H1 (cell line): Measurements from ENCODE around the gene SLC3A2. TPM values are rescaled to one million over a fixed set of nuclear protein-coding genes. Genes with fewer than 3 reads are reported as not detected.

Source experiments
- CTCF ChIA-PET: fragments of 300-600 bp; sonication (Branson Sonifier 250); formaldehyde crosslinking; loops from one replicate; lab custom pipeline; 2021; ENCODE audit not compliant: partially characterized antibody; lab: Charles Lee
- POLR2A ChIA-PET: fragments of 300-600 bp; sonication (Branson Sonifier 250); formaldehyde crosslinking; loops from one replicate; lab custom pipeline; 2021; ENCODE audit warnings: inconsistent platforms; ENCODE audit not compliant: partially characterized antibody; lab: Charles Lee
- DNase-seq, 2 experiments: peaks; one replicate each; pipeline versions ENCODE4 v3.0.0 to v3.0.0-alpha.2; 2010 to 2022; ENCODE audit warnings: low spot score in 2 of 2, low read depth in 1 of 2, mixed read lengths in 1 of 2
- FAIRE-seq: peaks from 2 replicates; lab custom pipeline; 2011; peaks lifted over from hg19 to GRCh38; lab: Jason Lieb, UNC
- H2AFZ ChIP-seq: 2 replicates; pipeline ENCODE4 v1.8.1; 2012; ENCODE audit warnings: low read length, inconsistent platforms
- H2AK5ac ChIP-seq: 2 replicates; pipeline ENCODE4 v1.6.1; 2013; ENCODE audit warnings: low read depth, low read length
- H2BK120ac ChIP-seq: replicated peaks from 2 replicates; pipeline ENCODE3; 2013; ENCODE audit warnings: low read depth, low read length, inconsistent platforms
- H2BK12ac ChIP-seq: 2 replicates; pipeline ENCODE4 v1.6.1; 2013; ENCODE audit warnings: low read depth, low read length
- H2BK15ac ChIP-seq: 2 replicates; pipeline ENCODE4 v1.6.1; 2013; ENCODE audit warnings: low read length
- H2BK20ac ChIP-seq: 2 replicates; pipeline ENCODE4 v1.6.1; 2013; ENCODE audit warnings: low read length
- H2BK5ac ChIP-seq: 2 replicates; pipeline ENCODE4 v1.6.1; 2013; ENCODE audit warnings: low read depth, low read length
- H3K14ac ChIP-seq: 2 replicates; pipeline ENCODE4 v1.6.1; 2013; ENCODE audit warnings: inconsistent platforms; ENCODE audit not compliant: insufficient read length
- H3K18ac ChIP-seq: 2 replicates; pipeline ENCODE4 v1.6.1; 2013; ENCODE audit warnings: low read length; ENCODE audit errors: extremely low read depth
- H3K23ac ChIP-seq: 2 replicates; pipeline ENCODE4 v1.6.1; 2013; ENCODE audit warnings: inconsistent platforms; ENCODE audit not compliant: insufficient read length
- H3K23me2 ChIP-seq: 2 replicates; pipeline ENCODE4 v1.6.1; 2013; ENCODE audit warnings: low read depth, low read length
- H3K27ac ChIP-seq: 2 replicates; pipeline ENCODE4 v1.6.1; 2011; ENCODE audit warnings: low read depth, low read length, inconsistent platforms
- H3K27me3 ChIP-seq, 4 experiments: replicated peaks in 1 of 4; 1 replicate in 1 of 4; 2 replicates in 3 of 4; pipeline versions ENCODE4 v1.6.1 to v1.8.1; 2011 to 2013; ENCODE audit warnings: low read length in 3 of 4, mild to moderate bottlenecking in 3 of 4, inconsistent platforms in 2 of 4, mixed read lengths in 2 of 4, moderate library complexity in 1 of 4; ENCODE audit not compliant: control insufficient read depth in 3 of 4, insufficient read depth in 3 of 4; ENCODE audit errors: extremely low read depth in 1 of 4
- H3K36me3 ChIP-seq, 4 experiments: 2 replicates each; pipeline versions ENCODE4 v1.6.1 to v1.8.1; 2011 to 2013; ENCODE audit warnings: mild to moderate bottlenecking in 4 of 4, low read length in 3 of 4, moderate library complexity in 2 of 4, control low read depth in 1 of 4, inconsistent platforms in 1 of 4; ENCODE audit not compliant: insufficient read depth in 4 of 4, control insufficient read depth in 2 of 4
- H3K4ac ChIP-seq: replicated peaks from 2 replicates; pipeline ENCODE3; 2013; ENCODE audit warnings: low read length, low read depth, mixed read lengths, inconsistent platforms; ENCODE audit not compliant: insufficient read length
- H3K4me1 ChIP-seq, 4 experiments: replicated peaks in 1 of 4; 1 replicate in 1 of 4; 2 replicates in 3 of 4; pipeline versions ENCODE4 v1.6.1 to v1.8.1; 2011 to 2013; ENCODE audit warnings: low read length in 3 of 4, inconsistent platforms in 2 of 4, mixed read lengths in 1 of 4; ENCODE audit not compliant: insufficient read depth in 4 of 4, control insufficient read depth in 3 of 4
- H3K4me2 ChIP-seq, 2 experiments: 2 replicates each; pipeline versions ENCODE4 v1.6.1 to v1.8.1; 2011 to 2013; ENCODE audit warnings: low read depth in 2 of 2, low read length in 2 of 2, control low read depth in 1 of 2, inconsistent platforms in 1 of 2, mild to moderate bottlenecking in 1 of 2; ENCODE audit not compliant: insufficient read depth in 1 of 2
- H3K4me3 ChIP-seq, 4 experiments: fragments of 200-600, 300-600 bp in 1 of 4; sonication (generic), shearing (Covaris generic), sonication (Bioruptor Twin) in 1 of 4; 2 replicates each; pipeline versions ENCODE4 v1.5.1 to v1.8.1; 2011 to 2016; ENCODE audit warnings: low read length in 4 of 4, low read depth in 3 of 4, control low read depth in 2 of 4, inconsistent platforms in 2 of 4, mild to moderate bottlenecking in 2 of 4, mixed read lengths in 1 of 4, moderate library complexity in 1 of 4; ENCODE audit not compliant: insufficient read depth in 2 of 4; ENCODE audit errors: extremely low read depth in 1 of 4
- H3K56ac ChIP-seq: replicated peaks from 2 replicates; pipeline ENCODE3; 2013; ENCODE audit warnings: low read depth, mild to moderate bottlenecking, mixed read lengths, low read length, inconsistent platforms; ENCODE audit not compliant: insufficient read length
- H3K79me1 ChIP-seq: 2 replicates; pipeline ENCODE4 v1.6.1; 2013; ENCODE audit warnings: low read depth, low read length, control low read depth
- H3K79me2 ChIP-seq, 2 experiments: 2 replicates each; pipeline versions ENCODE4 v1.6.1 to v1.8.1; 2012 to 2013; ENCODE audit warnings: low read length in 2 of 2, mild to moderate bottlenecking in 2 of 2, inconsistent platforms in 1 of 2; ENCODE audit not compliant: insufficient read depth in 2 of 2, control insufficient read depth in 1 of 2
- H3K9ac ChIP-seq, 4 experiments: replicated peaks in 1 of 4; 1 replicate in 1 of 4; 2 replicates in 3 of 4; pipeline versions ENCODE4 v1.6.1 to v1.8.1; 2011 to 2013; ENCODE audit warnings: low read depth in 3 of 4, low read length in 3 of 4, control low read depth in 2 of 4, mild to moderate bottlenecking in 2 of 4, moderate library complexity in 2 of 4, inconsistent platforms in 1 of 4; ENCODE audit errors: extremely low read depth in 1 of 4
- H3K9me3 ChIP-seq, 2 experiments: 2 replicates each; pipeline versions ENCODE4 v1.6.1 to v1.8.1; 2012 to 2013; ENCODE audit warnings: mild to moderate bottlenecking in 2 of 2, moderate library complexity in 2 of 2, control low read depth in 1 of 2, inconsistent platforms in 1 of 2, low read depth in 1 of 2, low read length in 1 of 2, mixed read lengths in 1 of 2; ENCODE audit not compliant: insufficient read depth in 2 of 2
- H4K20me1 ChIP-seq, 2 experiments: replicated peaks in 1 of 2; 2 replicates each; pipeline versions ENCODE3 to v1.8.1; 2011 to 2013; ENCODE audit warnings: inconsistent platforms in 2 of 2, low read length in 2 of 2, mild to moderate bottlenecking in 1 of 2; ENCODE audit not compliant: insufficient read depth in 2 of 2, control insufficient read depth in 1 of 2
- H4K5ac ChIP-seq: 2 replicates; pipeline ENCODE4 v1.6.1; 2013; ENCODE audit warnings: low read length, low read depth, mixed read lengths, inconsistent platforms; ENCODE audit not compliant: insufficient read length
- H4K8ac ChIP-seq: 2 replicates; pipeline ENCODE4 v1.8.0; 2013; ENCODE audit warnings: mild to moderate bottlenecking, moderate library complexity, low read length, inconsistent platforms; ENCODE audit not compliant: insufficient read depth; ENCODE audit errors: extremely low read depth
- H4K91ac ChIP-seq: replicated peaks from 2 replicates; pipeline ENCODE3; 2013; ENCODE audit warnings: low read length, mixed read lengths, inconsistent platforms; ENCODE audit not compliant: insufficient read length
- BRCA1 ChIP-seq: IDR thresholded peaks from 2 replicates; pipeline ENCODE4 v1.6.1; 2012; ENCODE audit warnings: low read depth, low read length, improper control_type of control experiment
- CBX8 ChIP-seq: fragments of 300-800, 300-1000 bp; sonication (generic); IDR thresholded peaks from 2 replicates; pipeline ENCODE4 v1.7.1; 2016; ENCODE audit warnings: low read depth, low read length, borderline replicate concordance
- CTBP2 ChIP-seq: IDR thresholded peaks from 2 replicates; pipeline ENCODE4 v1.7.0; 2011; ENCODE audit warnings: borderline replicate concordance, mild to moderate bottlenecking, moderate library complexity, mixed read lengths, low read length; ENCODE audit not compliant: insufficient read depth, insufficient read length
- E2F6 ChIP-seq: IDR thresholded peaks from 2 replicates; pipeline ENCODE4 v1.6.1; 2012; ENCODE audit warnings: inconsistent platforms
- EZH2 ChIP-seq: fragments of 200-600 bp; sonication (generic); IDR thresholded peaks from 2 replicates; pipeline ENCODE4 v1.7.1; 2012; ENCODE audit warnings: low read depth, mild to moderate bottlenecking, moderate library complexity, low read length, inconsistent platforms; ENCODE audit not compliant: severe bottlenecking
- MAFK ChIP-seq: IDR thresholded peaks from 2 replicates; pipeline ENCODE4 v1.6.1; 2012; ENCODE audit warnings: low read depth, mild to moderate bottlenecking, improper control_type of control experiment, low read length
- RFX5 ChIP-seq: IDR thresholded peaks from 2 replicates; pipeline ENCODE4 v1.6.1; 2011; ENCODE audit warnings: low read depth, low read length, improper control_type of control experiment, borderline replicate concordance
- RXRA ChIP-seq: IDR thresholded peaks from 2 replicates; pipeline ENCODE4 v1.6.1; 2011; ENCODE audit warnings: low read depth, mild to moderate bottlenecking, low read length, moderate library complexity; ENCODE audit not compliant: insufficient read depth
- SIRT6 ChIP-seq: IDR thresholded peaks from one replicate; pipeline ENCODE4 v1.7.1; 2012; ENCODE audit warnings: low read length, inconsistent platforms
- SP2 ChIP-seq: IDR thresholded peaks from 2 replicates; pipeline ENCODE4 v1.6.1; 2012; ENCODE audit warnings: mild to moderate bottlenecking, low read length, inconsistent platforms
- SRF ChIP-seq: IDR thresholded peaks from 2 replicates; pipeline ENCODE4 v1.6.1; 2011; ENCODE audit warnings: mild to moderate bottlenecking, low read depth, low read length, moderate library complexity
- SUZ12 ChIP-seq: fragments of 200-600 bp; sonication (generic); IDR thresholded peaks from 2 replicates; pipeline ENCODE4 v1.6.1; 2012; ENCODE audit warnings: mild to moderate bottlenecking, inconsistent platforms, low read length, moderate library complexity, mixed read lengths
- TAF7 ChIP-seq: optimal IDR thresholded peaks from 2 replicates; pipeline ENCODE3; 2011; ENCODE audit warnings: low read depth, mild to moderate bottlenecking, inconsistent platforms, low read length, moderate library complexity, borderline replicate concordance
- TCF12 ChIP-seq: IDR thresholded peaks from 2 replicates; pipeline ENCODE4 v1.6.1; 2011; ENCODE audit warnings: low read depth, mild to moderate bottlenecking, low read length
- WGBS, 2 experiments: shearing (Covaris generic) in 1 of 2; methylation state at CpG; one replicate each; pipeline versions ENCODE4 v1.1.6 to v1.1.7; 2013 to 2015; ENCODE audit warnings: low lambda C conversion rate in 2 of 2, mixed read lengths in 2 of 2, inconsistent platforms in 1 of 2, low coverage in 1 of 2, missing lambda C conversion rate in 1 of 2; ENCODE audit not compliant: insufficient replicate concordance in 2 of 2, insufficient coverage in 1 of 2, insufficient read length in 1 of 2; ENCODE audit errors: extremely low coverage in 1 of 2, missing lambda C conversion rate in 1 of 2; 5-methylcytosine and 5-hydroxymethylcytosine counted together
- polyA plus RNA-seq, 7 experiments: library from polyadenylated mRNA; depleted of rRNA in 3 of 7; stranded (reverse) in 5 of 7; unstranded in 2 of 7; fragments of >200 nt in 5 of 7; fragments of 200-250 nt in 2 of 7; gene quantifications; 1 replicate in 5 of 7; 2 replicates in 1 of 7; 4 replicates in 1 of 7; pipeline versions ENCODE4 v1.2.1 to v1.2.3, GENCODE V29; 2011 to 2013; ENCODE audit warnings: missing spikeins in 2 of 7, mixed read lengths in 2 of 7
- total RNA-seq: library from RNA; stranded (reverse); fragmentation: NEBNext Ultra II Directional; extraction: Animal tissue kit (Norgen Biotek cat#: 25700); gene quantifications from 2 replicates; pipeline ENCODE4 v1.2.1, GENCODE V29; 2021

The SLC3A2 gene
- total and polyA plus RNA-seq, 2 of the 8 experiments (the other 6 are each of a cell fraction or from before 2014, with no cell fraction given): 410 to 435 TPM

GRCh38 chr11:62902932-62903331 lies 22.2 kb downstream of the SLC3A2 start:
- Histone ChIP-seq H3K9ac (no peak overlapping the region), H3K9me3 (no peaks in the 10 kb centered on the region), H2BK120ac (no peak overlapping the region), H3K79me1 (no peaks in the 10 kb centered on the region), H2BK20ac (no peak overlapping the region), H2BK15ac (no peak overlapping the region), H3K79me2 (no peaks in the 10 kb centered on the region), H3K23ac (no peak overlapping the region), H2BK12ac (no peak overlapping the region), H3K27ac (no peak overlapping the region), H2AK5ac (no peak overlapping the region), H3K14ac (no peak overlapping the region), H4K5ac (no peak overlapping the region), H2AFZ (no peak overlapping the region), H3K27me3 (peaks cover 0 to 3% (median 1%) of the 10 kb centered on the region in 4 experiments; a peak in 2 of 7 replicates), H3K36me3 (no peaks in the 10 kb centered on the region), H3K4ac (no peak overlapping the region), H3K4me3 (no peak overlapping the region), H3K4me1 (peaks cover 0 to 5% (median 0%) of the 10 kb centered on the region in 4 experiments; a peak in 3 of 7 replicates), H4K20me1 (no peaks in the 10 kb centered on the region), H3K4me2 (no peak overlapping the region), H3K56ac (no peak overlapping the region), H3K18ac (no peak overlapping the region), H3K23me2 (no peaks in the 10 kb centered on the region), H2BK5ac (no peak overlapping the region), H4K91ac (no peak overlapping the region), H4K8ac (no peak overlapping the region)
- POLR2A ChIA-PET: interaction anchor here (10.3 to 57.8 kb wide), 3 partner anchors 20 to 54 kb away, joined by 136 to 2104 read pairs (median 1185); partner anchors contain the start of genes CHRM1, SLC3A2 and WDR74
- CTCF ChIA-PET: interaction anchor here (0.7 to 12.1 kb wide), 9 partner anchors 12 to 865 kb away, joined by 3 to 435 read pairs (median 4); partner anchors contain the start of genes CHRM1, SLC22A8 and ZFTA
- FAIRE-seq (no peak), DNase-seq (no peak)
- WGBS, 2 experiments: 91% methylated on average over 1 of the region's 1 CpG; no CpG with 5 or more reads in 1 of the 2 experiments
- TF ChIP-seq SUZ12: no peak
- TF ChIP-seq SP2: no peak
- TF ChIP-seq BRCA1: no peak
- TF ChIP-seq E2F6: no peak
- TF ChIP-seq CTBP2: no peak
- no peak for TF ChIP-seq CBX8
- no peak for TF ChIP-seq TAF7
- TF ChIP-seq RFX5: no peak
- TF ChIP-seq MAFK: no peak
- no peak for TF ChIP-seq SRF
- no peak for TF ChIP-seq RXRA
- TF ChIP-seq EZH2: no peak
- no peak for TF ChIP-seq TCF12
- TF ChIP-seq SIRT6: no peak
